HCT116 (cell line): ENCODE results near the gene KRT86. TPM values are rescaled to one million over a fixed set of nuclear protein-coding genes. Genes with fewer than 3 reads are reported as not detected.
A peak's percentile ranks its signal among the peaks of the same experiment; 100 is the strongest.

Source experiments
- ATAC-seq: fragments of 200-7000 bp; cut with Tn5 transposase; 2 replicates; pipeline ENCODE4 v1.9.1; 2020; ENCODE audit warnings: mild to moderate bottlenecking, moderate library complexity
- BruUV-seq: library from RNA; stranded (reverse); fragments of 400-500 nt; replicated peaks from 2 replicates; lab custom pipeline; 2021; lab: Mats Ljungman, UMichigan
- CTCF ChIA-PET: fragments of 300-600 bp; sonication (Branson Sonifier 250); formaldehyde crosslinking; loops from one replicate; lab custom pipeline; 2021; ENCODE audit warnings: antibody characterized with exemption; lab: Charles Lee
- POLR2A ChIA-PET: fragments of 300-600, 350-600 bp; sonication (Branson Sonifier 250); formaldehyde crosslinking; loops from one replicate; lab custom pipeline; 2021; ENCODE audit warnings: antibody characterized with exemption; lab: Charles Lee
- RAD21 ChIA-PET, 2 experiments: fragments of 300-600 bp; sonication (Branson Sonifier 250); formaldehyde crosslinking; loops; one replicate each; lab custom pipeline; 2023; ENCODE audit warnings: low total read pairs in 2 of 2; ENCODE audit not compliant: uncharacterized antibody in 2 of 2, unreplicated experiment in 2 of 2, low non-redundant PET in 1 of 2; lab: Charles Lee
- DNase-seq: peaks from one replicate; pipeline ENCODE4 v3.0.0-alpha.2; 2010; ENCODE audit warnings: low read depth, low spot score
- H2AFZ ChIP-seq: fragments of 200-600 bp; shearing (Covaris generic), sonication (generic); 2 replicates; pipeline ENCODE4 v1.6.1; 2017; ENCODE audit warnings: low read depth, mixed run types, mixed read lengths, antibody characterized with exemption, low read length; ENCODE audit not compliant: poor library complexity, severe bottlenecking
- H3K27ac ChIP-seq: 2 replicates; pipeline ENCODE4 v1.5.1; 2012; ENCODE audit warnings: low read depth, low read length
- H3K27me3 ChIP-seq: fragments of 200-600 bp; sonication (generic); 2 replicates; pipeline ENCODE4 v1.6.1; 2016; ENCODE audit warnings: mixed run types, low read length, mixed read lengths; ENCODE audit not compliant: insufficient read depth
- H3K36me3 ChIP-seq, 2 experiments: fragments of 200-500 bp in 1 of 2; fragments of 200-600 bp in 1 of 2; sonication (Bioruptor generic) in 1 of 2; sonication (generic) in 1 of 2; 2 replicates each; pipeline versions ENCODE4 v1.5.1 to v1.6.1; 2014 to 2016; ENCODE audit warnings: low read length in 2 of 2, inconsistent platforms in 1 of 2, mixed read lengths in 1 of 2, mixed run types in 1 of 2; ENCODE audit not compliant: insufficient read depth in 2 of 2, control insufficient read depth in 1 of 2
- H3K4me1 ChIP-seq, 2 experiments: fragments of 200-600 bp in 1 of 2; sonication (generic) in 1 of 2; 2 replicates each; pipeline versions ENCODE4 v1.5.1 to v1.6.1; 2012 to 2017; ENCODE audit warnings: low read length in 2 of 2, inconsistent platforms in 1 of 2, mild to moderate bottlenecking in 1 of 2, mixed read lengths in 1 of 2, mixed run types in 1 of 2, moderate library complexity in 1 of 2; ENCODE audit not compliant: insufficient read depth in 2 of 2, control insufficient read depth in 1 of 2
- H3K4me2 ChIP-seq: fragments of 200-600 bp; sonication (generic); 2 replicates; pipeline ENCODE4 v1.6.1; 2017; ENCODE audit warnings: mixed run types, low read length, mixed read lengths
- H3K4me3 ChIP-seq, 2 experiments: fragments of 200-600 bp in 1 of 2; sonication (generic) in 1 of 2; replicated peaks in 1 of 2; 2 replicates each; pipeline ENCODE4 v1.5.1; 2011 to 2016; ENCODE audit warnings: low read length in 2 of 2, control low read depth in 1 of 2, low read depth in 1 of 2, mild to moderate bottlenecking in 1 of 2, mixed read lengths in 1 of 2, mixed run types in 1 of 2
- H3K79me2 ChIP-seq: fragments of 200-600 bp; sonication (generic); 2 replicates; pipeline ENCODE4 v1.6.1; 2017; ENCODE audit warnings: mild to moderate bottlenecking, mixed run types, low read length, moderate library complexity, mixed read lengths; ENCODE audit not compliant: insufficient read depth
- H3K9ac ChIP-seq: fragments of 200-600 bp; sonication (generic); 2 replicates; pipeline ENCODE4 v1.6.1; 2016; ENCODE audit warnings: low read length, mixed read lengths
- H3K9me2 ChIP-seq: fragments of 200-600 bp; sonication (generic), shearing (Covaris generic); 2 replicates; pipeline ENCODE4 v1.6.1; 2017; ENCODE audit warnings: mixed run types, mild to moderate bottlenecking, moderate library complexity; ENCODE audit not compliant: insufficient read depth
- H3K9me3 ChIP-seq, 2 experiments: fragments of 200-500 bp in 1 of 2; fragments of 200-600 bp in 1 of 2; sonication (Bioruptor generic) in 1 of 2; sonication (generic) in 1 of 2; 2 replicates each; pipeline ENCODE4 v1.6.1; 2014 to 2017; ENCODE audit warnings: low read length in 2 of 2, mixed read lengths in 2 of 2, inconsistent platforms in 1 of 2, low read depth in 1 of 2, mild to moderate bottlenecking in 1 of 2, mixed run types in 1 of 2, moderate library complexity in 1 of 2; ENCODE audit not compliant: control insufficient read depth in 1 of 2, insufficient read depth in 1 of 2
- H4K20me1 ChIP-seq: fragments of 200-600 bp; sonication (generic), shearing (Covaris generic); 2 replicates; pipeline ENCODE4 v1.6.1; 2017; ENCODE audit warnings: mixed run types, mild to moderate bottlenecking, moderate library complexity; ENCODE audit not compliant: insufficient read depth
- EZH2phosphoT487 ChIP-seq: fragments of 200-600 bp; IDR thresholded peaks from 2 replicates; pipeline ENCODE4 v1.6.1; 2018; ENCODE audit warnings: antibody characterized with exemption, borderline replicate concordance
- FOSL1 ChIP-seq: IDR thresholded peaks from 2 replicates; pipeline ENCODE4 v1.6.1; 2012; ENCODE audit warnings: low read depth
- RAD21 ChIP-seq: IDR thresholded peaks from 2 replicates; pipeline ENCODE4 v1.6.1; 2012; ENCODE audit warnings: low read depth, mild to moderate bottlenecking
- SIN3A ChIP-seq: IDR thresholded peaks from 2 replicates; pipeline ENCODE4 v1.6.1; 2012; ENCODE audit warnings: low read depth
- intact Hi-C: fragments of 100-400 bp; cut with micrococcal nuclease; formaldehyde crosslinking; loops from 2 replicates; pipeline ENCODE4 v1.10.0; 2022
- total RNA-seq: library from RNA; stranded (reverse); gene quantifications from one replicate; pipeline ENCODE4 v1.2.1, GENCODE V29; 2021; ENCODE audit not compliant: unreplicated experiment
- TF ChIP-seq, protein P1 (sequence below), 3 experiments: fragments of 200-600 bp in 1 of 3; sonication (generic) in 1 of 3; IDR thresholded peaks in 2 of 3; conservative IDR thresholded peaks in 1 of 3; 2 replicates each; pipeline ENCODE4 v1.5.1; 2012 to 2017; ENCODE audit warnings: low read depth in 2 of 3, low read length in 2 of 3, antibody characterized with exemption in 1 of 3, borderline replicate concordance in 1 of 3, control low read depth in 1 of 3, mild to moderate bottlenecking in 1 of 3, mixed read lengths in 1 of 3, mixed run types in 1 of 3, moderate library complexity in 1 of 3; ENCODE audit not compliant: insufficient read depth in 1 of 3

The KRT86 gene
- total RNA-seq, 1 experiment from 2014 or later = 1.5 TPM

DNA sequence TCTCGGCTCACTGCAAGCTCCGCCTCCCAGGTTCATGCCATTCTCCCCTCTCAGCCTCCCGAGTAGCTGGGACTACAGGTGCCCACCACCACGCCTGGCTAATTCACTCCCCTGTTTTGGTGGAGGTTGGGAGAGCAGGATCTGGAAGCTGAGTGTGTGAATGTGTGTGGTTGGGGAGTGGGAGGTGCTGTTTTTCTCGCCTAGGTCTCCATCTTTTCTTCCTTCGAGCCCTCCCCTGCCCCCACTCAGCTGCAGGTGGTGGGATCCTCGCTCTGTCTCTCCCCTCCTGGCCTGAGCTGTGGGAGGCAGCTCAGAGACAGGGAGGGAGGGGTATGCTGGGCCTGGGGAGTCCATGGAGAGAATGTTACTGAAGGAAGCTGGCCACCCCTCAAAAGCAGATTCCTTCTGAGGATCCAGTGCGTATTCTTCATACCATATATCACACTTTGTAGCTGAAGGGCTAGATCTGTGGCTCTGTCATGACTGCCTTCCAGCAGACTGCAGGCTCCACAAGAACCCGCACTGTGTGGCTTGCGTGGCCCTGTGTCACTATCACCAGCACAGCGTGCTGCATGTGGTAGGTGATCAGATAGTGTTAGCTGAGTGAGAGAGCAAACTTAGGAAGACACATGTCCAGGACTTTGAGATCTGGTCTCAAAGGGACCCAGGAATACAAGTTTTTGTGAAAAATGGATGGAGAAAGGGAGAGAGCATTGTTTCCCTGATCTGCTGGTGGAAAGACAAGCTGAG lies 44.0 kb downstream of the KRT86 start:
- H3K4me3 ChIP-seq = no peak overlapping the region
- H3K4me1 ChIP-seq = peaks cover 0 to 10% of the 10 kb centered on the region in 2 experiments; a peak in 2 of 4 replicates
- ChIA-PET POLR2A (interaction anchor here (1.5 kb wide), 1 partner anchor 39 kb away, joined by 3 read pairs; no protein-coding TSS in a partner anchor), RAD21 (no interaction called here), CTCF (interaction anchor here (1.1 to 2.0 kb wide), 7 partner anchors 9 to 552 kb away, joined by 3 to 14 read pairs (median 6); no protein-coding TSS in a partner anchor)
- H3K79me2 ChIP-seq = no peaks in the 10 kb centered on the region
- H3K9me3 ChIP-seq = no peaks in the 10 kb centered on the region
- H3K27me3 ChIP-seq = no peaks in the 10 kb centered on the region; the same call in 1 of the 2 replicates
- no peak overlapping the region for H2AFZ ChIP-seq
- no peak overlapping the region for H3K9ac ChIP-seq
- no TSS peak for BruUV-seq
- TF ChIP-seq EZH2phosphoT487 (no peak), SIN3A (no peak)
- H3K4me2 ChIP-seq = no peak overlapping the region
- H3K36me3 ChIP-seq = no peaks in the 10 kb centered on the region
- H4K20me1 ChIP-seq = no peaks in the 10 kb centered on the region
- H3K9me2 ChIP-seq = no peaks in the 10 kb centered on the region
- intact Hi-C loops = no loop called here
- DNase-seq (no peak), ATAC-seq (no peak)
- H3K27ac ChIP-seq = no peak overlapping the region

DNA sequence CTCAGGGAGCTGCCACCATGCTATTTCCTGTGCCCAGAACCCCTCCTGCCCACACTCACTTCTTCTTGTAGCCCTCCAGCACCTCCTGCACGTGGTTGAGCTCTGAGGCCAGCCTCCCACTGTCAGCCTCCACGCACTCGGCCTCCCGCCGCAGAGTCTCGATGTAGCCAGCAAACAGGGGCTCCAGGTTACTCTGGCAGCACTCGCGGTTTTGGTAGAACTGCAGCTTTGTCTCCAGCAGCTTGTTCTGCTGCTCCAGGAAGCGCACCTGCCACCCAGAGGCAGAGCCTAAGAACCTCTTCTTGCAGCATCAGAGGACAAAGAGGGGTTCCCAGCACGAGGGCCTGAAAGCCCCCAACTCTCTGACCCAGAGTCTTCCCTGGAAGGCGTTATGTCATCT lies 44.7 kb downstream of the KRT86 start:
- H3K79me2 ChIP-seq = no peaks in the 10 kb centered on the region
- H3K4me1 ChIP-seq = peaks cover 0 to 10% of the 10 kb centered on the region in 2 experiments; a peak in 2 of 4 replicates
- no peaks in the 10 kb centered on the region; the same call in 1 of the 2 replicates for H3K27me3 ChIP-seq
- H3K9me2 ChIP-seq = no peaks in the 10 kb centered on the region
- no TSS peak for BruUV-seq
- CTCF ChIA-PET = interaction anchor here (0.8 to 2.0 kb wide), 9 partner anchors 8 to 552 kb away, joined by 3 to 14 read pairs (median 4); no protein-coding TSS in a partner anchor
- 0 out of 2 replicates have a peak, but pooled peaks have one; percentile 41 for ATAC-seq
- DNase-seq = no peak
- H3K4me3 ChIP-seq = no peak overlapping the region
- no peak overlapping the region for H3K27ac ChIP-seq
- H3K36me3 ChIP-seq = no peaks in the 10 kb centered on the region
- no peak overlapping the region for H2AFZ ChIP-seq
- H4K20me1 ChIP-seq = no peaks in the 10 kb centered on the region
- POLR2A ChIA-PET = interaction anchor here (1.5 kb wide), 1 partner anchor 40 kb away, joined by 3 read pairs; no protein-coding TSS in a partner anchor
- RAD21 ChIA-PET = no interaction called here
- TF ChIP-seq, protein P1, sequence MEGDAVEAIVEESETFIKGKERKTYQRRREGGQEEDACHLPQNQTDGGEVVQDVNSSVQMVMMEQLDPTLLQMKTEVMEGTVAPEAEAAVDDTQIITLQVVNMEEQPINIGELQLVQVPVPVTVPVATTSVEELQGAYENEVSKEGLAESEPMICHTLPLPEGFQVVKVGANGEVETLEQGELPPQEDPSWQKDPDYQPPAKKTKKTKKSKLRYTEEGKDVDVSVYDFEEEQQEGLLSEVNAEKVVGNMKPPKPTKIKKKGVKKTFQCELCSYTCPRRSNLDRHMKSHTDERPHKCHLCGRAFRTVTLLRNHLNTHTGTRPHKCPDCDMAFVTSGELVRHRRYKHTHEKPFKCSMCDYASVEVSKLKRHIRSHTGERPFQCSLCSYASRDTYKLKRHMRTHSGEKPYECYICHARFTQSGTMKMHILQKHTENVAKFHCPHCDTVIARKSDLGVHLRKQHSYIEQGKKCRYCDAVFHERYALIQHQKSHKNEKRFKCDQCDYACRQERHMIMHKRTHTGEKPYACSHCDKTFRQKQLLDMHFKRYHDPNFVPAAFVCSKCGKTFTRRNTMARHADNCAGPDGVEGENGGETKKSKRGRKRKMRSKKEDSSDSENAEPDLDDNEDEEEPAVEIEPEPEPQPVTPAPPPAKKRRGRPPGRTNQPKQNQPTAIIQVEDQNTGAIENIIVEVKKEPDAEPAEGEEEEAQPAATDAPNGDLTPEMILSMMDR (IDR thresholded peaks at IDR 0.05 in 2 of 3, conservative IDR thresholded peaks at IDR 0.05 in 1 of 3; ENCODE audit: borderline replicate concordance in 1 of 3, insufficient read depth in 1 of 3, low read depth in 2 of 3, low read length in 2 of 3) = peak; percentile 11 to 42 (median 18); a peak in 2 of 6 replicates
- TF ChIP-seq FOSL1 (no peak), RAD21 (peak; percentile 71)
- intact Hi-C loops = no loop called here
- no peak overlapping the region for H3K4me2 ChIP-seq
- no peaks in the 10 kb centered on the region for H3K9me3 ChIP-seq
- H3K9ac ChIP-seq = no peak overlapping the region
